IPS-NIHi11 (cell line): ENCODE measurements around the gene SMPD3.

Experiments
- DNase-seq: peaks from one replicate; pipeline ENCODE4 v3.0.0; 2012; ENCODE audit warnings: mixed read lengths, low spot score

The SMPD3 gene

GRCh38 chr16:68355447-68356248 is 92.7 kb downstream of the SMPD3 start:
- DNase-seq, result peak; percentile 80

GRCh38 chr16:68354816-68355215 is 93.5 kb downstream of the SMPD3 start:
- DNase-seq, result no peak

- DNase-seq, result no peak
Measured at GRCh38 chr16:68353366-68353765, 94.9 kb downstream of the SMPD3 start.

DNA sequence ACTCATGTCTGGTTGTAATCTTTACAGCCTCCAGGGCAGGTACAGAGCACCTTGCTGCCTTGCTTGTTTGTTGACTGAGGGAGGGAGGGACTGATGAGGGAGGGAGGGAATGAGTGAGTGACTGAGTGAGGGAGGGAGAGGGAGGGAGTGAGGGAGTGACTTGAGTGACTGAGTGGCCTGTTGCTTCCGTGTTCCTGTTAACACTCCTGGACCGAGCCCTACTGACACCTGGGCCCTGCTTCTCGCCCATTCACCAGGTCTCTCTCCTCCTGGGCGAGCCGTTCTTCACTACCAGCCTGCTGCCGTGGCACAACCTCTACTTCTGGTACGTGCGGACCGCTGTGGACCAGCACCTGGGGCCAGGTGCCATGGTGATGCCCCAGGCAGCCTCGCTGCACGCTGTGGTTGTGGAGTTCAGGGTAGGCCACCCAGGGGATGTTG is 96.3 kb downstream of the SMPD3 start:
- DNase-seq, result no peak

- DNase-seq, result no peak
Measured at GRCh38 chr16:68351463-68351862, 96.8 kb downstream of the SMPD3 start.

- DNase-seq, result no peak
Measured at GRCh38 chr16:68350813-68351350, 97.4 kb downstream of the SMPD3 start.

GRCh38 chr16:68349838-68350410 is 98.4 kb downstream of the SMPD3 start:
- no peak for DNase-seq

GRCh38 chr16:68348639-68349445 is 99.5 kb downstream of the SMPD3 start:
- DNase-seq, result no peak

DNA sequence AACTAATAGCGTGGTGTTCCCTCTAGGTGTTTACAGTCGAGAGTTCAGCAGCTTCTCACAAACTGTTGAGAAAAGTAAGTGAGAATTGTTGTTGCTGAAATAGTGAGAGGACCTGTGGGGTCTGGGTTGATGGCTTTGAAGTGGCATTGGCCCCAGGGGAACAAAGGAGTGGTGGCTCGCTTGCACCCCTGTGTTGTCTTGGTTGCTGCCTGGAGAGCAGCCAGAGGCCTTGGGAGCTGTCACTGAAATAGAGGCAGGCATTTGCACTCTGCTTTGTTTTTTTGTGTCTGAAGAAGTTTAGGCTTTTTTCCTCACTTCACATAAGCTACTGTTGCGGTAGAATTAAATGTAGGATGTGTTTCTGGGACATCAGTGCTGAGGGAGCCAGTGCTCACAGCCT is 100.7 kb downstream of the SMPD3 start:
- DNase-seq, result no peak

- no peak for DNase-seq
Measured at GRCh38 chr16:68346892-68347480, 101.3 kb downstream of the SMPD3 start.

DNA sequence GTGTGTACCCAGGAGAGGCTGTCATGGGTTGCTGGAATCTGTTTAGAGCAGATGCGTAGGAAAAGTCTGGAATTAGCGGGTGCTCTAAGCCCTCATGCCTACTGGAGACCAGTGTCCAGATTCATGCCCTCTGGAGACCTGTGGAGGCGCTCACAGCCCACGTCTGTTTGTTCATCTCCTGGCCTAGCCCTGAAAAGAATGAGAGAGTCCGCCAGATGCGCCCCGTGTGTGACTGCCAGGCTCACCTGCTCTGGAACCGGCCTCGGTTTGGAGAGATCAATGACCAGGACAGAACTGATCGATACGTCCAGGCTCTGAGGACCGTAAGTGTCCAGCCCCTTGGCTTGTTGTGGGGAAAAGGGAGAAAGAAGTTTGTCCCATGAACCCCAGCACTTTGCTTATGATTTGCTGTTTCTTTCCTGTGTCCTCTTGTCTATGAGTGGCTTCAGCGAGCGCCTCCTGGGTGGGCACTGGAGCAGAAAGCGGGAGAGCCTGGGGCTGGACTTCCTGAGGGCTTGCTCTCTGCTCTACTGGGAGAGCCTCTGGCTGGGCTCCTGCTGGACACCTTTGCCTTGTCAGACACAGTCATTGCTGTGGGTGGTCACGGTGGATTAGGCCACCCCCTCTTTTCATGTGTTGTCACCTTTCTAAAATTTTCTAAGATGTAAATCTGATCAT is 102.2 kb downstream of the SMPD3 start:
- no peak for DNase-seq

GRCh38 chr16:68345351-68345810 is 102.9 kb downstream of the SMPD3 start:
- DNase-seq, result no peak

DNA sequence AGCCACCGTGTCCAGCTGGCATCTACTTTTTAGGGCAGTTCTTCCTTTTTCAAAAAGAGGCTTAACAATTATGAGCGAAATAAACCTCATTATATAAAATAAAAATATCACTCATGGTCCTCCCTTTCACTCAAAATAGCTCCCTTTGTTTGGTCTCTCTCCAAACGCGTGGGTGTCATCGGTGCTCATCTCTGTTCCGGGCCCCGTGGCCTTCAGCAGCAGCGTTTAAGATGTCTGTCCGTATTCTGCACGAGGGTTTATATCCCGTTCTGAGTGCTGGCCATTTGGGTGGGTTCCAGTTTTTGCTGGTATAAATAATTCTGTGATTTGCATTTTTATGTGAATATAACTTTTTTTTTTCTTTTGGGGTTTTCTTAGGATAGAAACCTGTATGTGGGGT is 104.1 kb downstream of the SMPD3 start:
- DNase-seq, result no peak

DNA sequence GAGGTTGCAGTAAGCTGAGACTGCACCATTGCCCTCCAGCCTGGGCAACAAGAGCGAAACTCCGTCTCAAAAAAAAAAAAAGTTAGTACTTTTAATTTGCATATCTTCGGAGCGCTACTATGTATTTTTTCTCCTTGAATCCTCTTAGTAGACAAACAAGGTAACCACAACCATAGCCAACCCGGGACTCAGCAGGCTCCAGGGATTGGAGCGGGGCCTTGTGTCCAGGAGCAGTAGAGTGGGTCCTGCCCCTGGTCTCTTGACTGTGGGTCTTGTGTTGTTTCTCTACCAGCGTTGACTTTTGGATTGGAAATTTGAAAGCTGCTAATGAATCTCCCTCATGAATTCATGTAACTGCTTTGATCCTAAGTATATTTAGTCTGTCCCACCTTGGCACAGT is 105.2 kb downstream of the SMPD3 start:
- DNase-seq, result no peak

DNA sequence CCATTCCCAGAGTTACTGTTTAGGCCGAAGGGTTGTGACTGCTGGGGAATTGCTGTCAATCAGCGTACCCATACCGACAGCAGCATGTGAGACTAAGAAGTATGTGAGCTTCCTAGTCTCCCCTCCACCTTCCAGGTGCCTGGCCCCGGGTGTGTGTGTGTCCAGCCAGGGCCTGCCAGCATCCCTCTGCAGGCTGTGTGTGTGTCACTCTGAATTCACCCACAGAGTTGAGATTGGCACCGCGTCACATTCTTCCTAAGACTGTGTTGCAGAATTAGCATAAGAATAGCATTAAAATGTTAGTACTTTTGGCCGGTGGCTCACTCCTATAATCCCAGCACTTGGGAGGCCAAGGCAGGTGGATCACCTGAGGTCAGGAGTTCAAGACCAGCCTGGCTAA is 105.7 kb downstream of the SMPD3 start:
- DNase-seq, result no peak

GRCh38 chr16:68339214-68339613 is 109.1 kb downstream of the SMPD3 start:
- DNase-seq, result no peak

DNA sequence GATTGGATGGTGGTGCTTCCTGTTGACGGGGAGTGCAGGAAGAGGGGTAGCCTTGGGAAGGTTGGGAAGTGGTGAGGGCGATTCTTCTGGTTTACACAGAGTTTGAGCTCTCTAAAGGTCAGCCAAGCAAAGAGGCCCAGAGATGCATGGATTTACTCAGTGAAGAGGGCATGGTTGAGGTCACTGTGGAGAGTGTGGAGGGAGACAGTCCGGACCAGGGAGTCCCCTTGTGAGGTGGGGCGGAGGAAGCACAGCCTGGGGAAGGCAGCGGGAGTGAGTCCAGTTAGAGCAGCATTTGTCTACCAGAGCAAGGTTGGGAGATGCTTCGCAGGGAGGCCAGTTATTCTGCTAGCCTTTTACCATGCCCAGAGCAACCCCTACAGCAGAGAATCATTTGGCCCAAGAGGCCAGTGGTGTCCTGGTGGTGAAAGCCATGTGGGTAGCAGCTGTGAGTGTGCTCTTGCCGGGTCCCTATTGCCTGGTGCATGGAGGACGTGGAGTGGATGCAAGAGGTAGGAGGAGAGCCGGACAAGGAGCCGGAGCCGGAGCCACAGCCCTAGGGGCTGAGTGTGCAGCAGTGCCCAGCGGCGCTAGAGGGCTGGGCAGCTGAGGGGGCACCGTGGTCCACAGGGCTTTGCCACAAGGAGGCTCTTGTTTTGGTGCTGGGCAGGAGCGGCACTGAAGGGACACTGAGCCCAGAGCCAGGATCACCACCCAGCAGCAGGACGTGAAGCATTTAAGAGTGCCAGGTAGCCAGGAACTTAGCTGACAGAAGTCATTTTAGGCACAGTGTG is 109.8 kb downstream of the SMPD3 start:
- no peak for DNase-seq

DNA sequence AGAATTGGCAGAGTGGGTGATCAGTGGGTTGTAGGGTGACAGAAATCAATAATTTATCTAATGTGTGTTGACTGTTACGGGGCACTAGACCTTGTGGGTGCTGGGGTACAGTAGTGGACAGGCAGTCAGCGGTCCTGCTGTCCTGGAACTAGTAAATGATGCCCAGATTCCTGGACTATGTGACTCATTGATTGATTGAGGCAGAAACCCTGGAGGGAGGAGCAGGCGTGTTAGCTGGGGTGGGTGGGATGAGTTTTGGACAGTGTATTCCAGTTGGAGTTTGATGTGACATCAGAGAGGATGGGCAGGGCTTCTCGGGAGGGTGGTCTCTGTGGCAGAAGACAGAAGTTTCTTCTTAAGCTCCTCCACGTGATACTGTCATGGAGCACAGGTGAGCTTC is 113.1 kb downstream of the SMPD3 start:
- no peak for DNase-seq

- DNase-seq, result no peak
Measured at GRCh38 chr16:68332411-68333121, 115.7 kb downstream of the SMPD3 start.

- no peak for DNase-seq
Measured at GRCh38 chr16:68331879-68332410, 116.4 kb downstream of the SMPD3 start.
